ENCODE measurements around the gene COX4I1. TPM values are rescaled to one million over a fixed set of nuclear protein-coding genes. Genes with fewer than 3 reads are reported as not detected.

The COX4I1 gene
- total and polyA plus RNA-seq, 5 experiments from 2014 or later, result 750 to 1,344 (median 1,212) TPM

DNA sequence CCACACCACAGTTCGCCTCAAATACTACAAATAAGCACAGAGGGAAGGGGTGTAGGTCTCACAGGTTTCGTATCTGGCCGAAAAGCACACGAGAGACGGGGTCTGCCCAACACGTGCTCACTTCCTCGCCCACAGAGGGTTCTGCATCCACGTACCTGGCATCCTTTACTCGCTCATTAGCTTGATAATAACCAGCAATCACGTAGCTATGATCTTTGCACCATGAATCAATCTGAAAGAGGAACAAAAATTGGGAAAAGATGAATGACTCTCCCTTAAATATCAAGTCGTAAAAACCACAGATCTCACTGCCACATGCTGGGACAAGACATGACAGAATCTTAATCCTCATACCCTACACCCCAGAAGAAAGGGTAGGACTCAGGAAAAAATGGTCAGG lies 10.7 kb upstream of the COX4I1 start:
- ATAC-seq (no peak), DNase-seq (no peak)
- Mint-ChIP-seq H3K36me3 (peaks cover 6 to 68% (median 26%) of the 10 kb centered on the region in 3 donors), H3K4me3 (peak overlapping the region in 4 of 10 donors; percentile 7 to 73 (median 41)), H3K4me1 (peaks cover 37 to 63% (median 50%) of the 10 kb centered on the region in 4 donors), H3K27me3 (no peaks in the 10 kb centered on the region), H3K27ac (peak overlapping the region in 8 of 10 donors; percentile 41 to 86 (median 82)), H3K9me3 (peaks cover 0 to 5% (median 0%) of the 10 kb centered on the region in 9 donors)
- POLR2A ChIA-PET, result interaction anchor here (3.0 to 3.1 kb wide), 2 partner anchors 9 to 12 kb away, joined by 8 to 19 read pairs; no protein-coding TSS in a partner anchor

DNA sequence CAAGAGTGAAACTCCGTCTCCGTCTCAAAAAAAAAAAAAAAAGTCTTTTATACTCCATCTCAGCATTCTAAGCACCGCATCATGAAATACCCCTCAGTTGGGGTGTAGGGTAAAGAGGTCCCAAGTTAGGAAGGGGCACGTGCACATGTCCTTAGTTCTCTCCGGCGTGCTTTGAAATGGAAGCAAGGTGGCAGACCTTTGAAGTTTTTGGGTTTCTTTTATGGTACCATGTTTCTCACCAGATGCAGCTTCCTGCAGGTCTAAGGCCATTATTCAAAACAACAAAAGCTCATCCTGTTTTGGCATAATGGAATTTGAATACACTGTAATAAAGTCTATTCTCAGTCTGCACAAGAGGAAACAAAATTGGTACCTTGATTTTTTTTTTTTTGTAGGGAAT lies 9.7 kb upstream of the COX4I1 start:
- H3K4me1 Mint-ChIP-seq, result peaks cover 39 to 70% (median 54%) of the 10 kb centered on the region in 4 donors
- H3K4me3 Mint-ChIP-seq, result peak overlapping the region; percentile 38 to 77 (median 62)
- DNase-seq (peak in 4 of 10 donors; percentile 11 to 54 (median 28)), ATAC-seq (peak; percentile 87 to 88)
- H3K36me3 Mint-ChIP-seq, result peaks cover 6 to 74% (median 26%) of the 10 kb centered on the region in 3 donors
- POLR2A ChIA-PET, result interaction anchor here (0.5 to 3.1 kb wide), 8 partner anchors 8 to 732 kb away, joined by 3 to 19 read pairs (median 4); partner anchors contain the start of gene C16orf74
- H3K27ac Mint-ChIP-seq, result peak overlapping the region; percentile 45 to 94 (median 82)
- no peaks in the 10 kb centered on the region for H3K27me3 Mint-ChIP-seq
- H3K9me3 Mint-ChIP-seq, result peaks cover 0 to 5% (median 0%) of the 10 kb centered on the region in 9 donors

DNA sequence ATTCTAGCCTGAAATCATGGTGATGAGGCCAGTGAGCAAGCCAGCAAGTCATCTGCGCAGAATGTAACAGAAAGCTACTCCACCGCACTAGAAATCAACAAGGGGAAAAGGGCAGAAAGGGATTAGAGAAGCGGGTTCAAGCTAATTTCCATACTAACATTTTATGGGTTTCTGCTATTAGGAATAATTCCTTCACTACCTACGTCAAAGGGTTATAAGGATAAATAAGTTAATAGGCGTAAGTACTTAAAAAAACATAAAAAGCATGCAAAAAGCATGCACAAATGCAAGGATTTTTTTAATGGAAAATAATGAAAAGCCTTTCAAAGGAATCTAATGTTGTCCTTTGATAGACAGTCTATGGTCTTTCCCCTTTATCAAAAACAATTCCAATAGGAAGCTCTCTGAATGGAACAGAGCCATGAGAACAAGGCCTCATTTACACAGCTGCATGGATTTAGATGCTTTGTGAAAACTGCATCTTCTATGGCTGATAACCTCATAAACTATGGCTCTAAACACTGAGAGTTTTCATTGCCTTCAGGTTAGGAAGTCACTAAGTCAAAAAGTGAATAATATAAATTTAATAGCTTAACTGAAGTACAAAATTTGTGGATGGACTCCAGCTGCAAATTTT lies 5.7 kb upstream of the COX4I1 start:
- no peaks in the 10 kb centered on the region for H3K27me3 Mint-ChIP-seq
- no peak overlapping the region for H3K4me3 Mint-ChIP-seq
- ATAC-seq (no peak), DNase-seq (no peak)
- H3K4me1 Mint-ChIP-seq, result peaks cover 48 to 86% (median 71%) of the 10 kb centered on the region in 4 donors
- H3K27ac Mint-ChIP-seq, result peak overlapping the region in 4 of 10 donors; percentile 30 to 87 (median 68)
- peaks cover 0 to 5% (median 0%) of the 10 kb centered on the region in 9 donors for H3K9me3 Mint-ChIP-seq
- peaks cover 6 to 67% (median 27%) of the 10 kb centered on the region in 3 donors for H3K36me3 Mint-ChIP-seq
- POLR2A ChIA-PET, result no interaction called here

DNA sequence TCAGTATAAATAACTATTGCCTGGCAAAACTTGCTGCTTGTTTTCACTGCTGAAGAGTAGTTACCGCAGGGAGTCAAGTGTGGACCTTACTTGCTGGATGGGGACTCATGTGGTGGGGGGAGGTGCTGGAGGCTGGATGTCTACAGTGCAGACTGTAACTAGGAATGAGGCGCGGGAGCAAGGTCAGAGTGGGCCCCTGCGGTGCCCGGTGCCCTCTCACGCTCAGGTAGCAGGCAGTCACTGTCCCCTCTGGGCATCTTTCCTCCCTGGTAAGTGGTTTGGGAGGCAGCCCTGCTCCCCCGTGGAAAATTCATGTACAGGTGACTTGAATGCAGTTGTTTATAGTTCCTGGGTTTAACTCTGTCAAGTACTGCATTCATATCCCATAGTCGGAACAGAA lies 4.8 kb upstream of the COX4I1 start:
- peaks cover 6 to 64% (median 22%) of the 10 kb centered on the region in 3 donors for H3K36me3 Mint-ChIP-seq
- no peak overlapping the region for H3K4me3 Mint-ChIP-seq
- peaks cover 44 to 77% (median 64%) of the 10 kb centered on the region in 4 donors for H3K4me1 Mint-ChIP-seq
- peak overlapping the region in 2 of 10 donors; percentile 22 to 78 for H3K27ac Mint-ChIP-seq
- POLR2A ChIA-PET, result no interaction called here
- no peaks in the 10 kb centered on the region for H3K27me3 Mint-ChIP-seq
- DNase-seq, result no peak
- no peak for ATAC-seq
- H3K9me3 Mint-ChIP-seq, result peaks cover 0 to 4% (median 0%) of the 10 kb centered on the region in 9 donors

DNA sequence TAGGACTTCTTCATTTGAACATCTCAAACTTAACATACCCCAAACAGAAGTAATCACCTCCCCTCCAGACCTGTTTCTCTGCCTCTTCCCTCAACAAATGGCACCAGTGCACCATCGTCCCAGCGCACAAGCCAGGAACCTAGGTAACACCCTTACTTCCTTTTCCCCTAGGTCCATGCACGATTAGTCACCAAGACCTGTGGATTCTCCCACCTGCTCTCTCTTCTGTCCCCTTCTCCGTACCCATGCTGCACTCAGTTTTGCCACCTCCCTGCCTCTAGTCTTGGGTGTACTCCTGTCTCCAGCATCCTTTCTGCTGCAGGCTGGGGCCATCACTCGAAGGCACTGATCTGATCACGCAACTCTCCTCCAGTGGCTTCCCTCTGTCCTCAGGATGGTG lies 3.3 kb upstream of the COX4I1 start:
- H3K27ac Mint-ChIP-seq, result peak overlapping the region in 6 of 10 donors; percentile 2 to 88 (median 52)
- POLR2A ChIA-PET, result no interaction called here

DNA sequence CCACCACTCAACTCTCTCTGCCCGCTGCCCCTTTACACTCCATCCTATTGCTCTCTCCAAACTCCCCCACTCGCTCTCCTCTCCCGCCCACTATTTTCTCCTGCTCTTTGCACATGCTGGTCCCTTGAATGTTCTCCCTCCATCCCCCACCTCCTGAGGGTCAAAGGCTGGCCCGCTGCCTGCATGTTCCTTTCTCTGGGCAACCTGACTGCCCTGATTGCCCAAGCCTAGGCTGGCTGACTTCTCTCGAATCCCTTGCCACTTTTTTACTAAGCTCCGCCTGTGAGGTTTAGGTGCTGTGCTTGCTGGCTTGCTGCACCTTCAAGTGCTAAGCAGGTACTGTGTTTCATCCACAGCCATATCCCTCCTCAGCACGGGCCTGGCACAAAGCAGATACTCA lies 2.9 kb upstream of the COX4I1 start:
- POLR2A ChIA-PET, result no interaction called here
- H3K4me3 Mint-ChIP-seq, result peak overlapping the region in 8 of 10 donors; percentile 3 to 81 (median 30)
- H3K27ac Mint-ChIP-seq, result peak overlapping the region in 4 of 10 donors; percentile 42 to 88 (median 65)
- H3K36me3 Mint-ChIP-seq, result peaks cover 6 to 62% (median 16%) of the 10 kb centered on the region in 3 donors
- ATAC-seq (no peak), DNase-seq (peak in 1 of 10 donors; percentile 57)
- H3K9me3 Mint-ChIP-seq, result peaks cover 0 to 3% (median 0%) of the 10 kb centered on the region in 9 donors
- peaks cover 39 to 75% (median 63%) of the 10 kb centered on the region in 4 donors for H3K4me1 Mint-ChIP-seq
- no peaks in the 10 kb centered on the region for H3K27me3 Mint-ChIP-seq

More for the DNA sequence above, 3.3 kb upstream of the COX4I1 start:
- ATAC-seq, result no peak
- peaks cover 6 to 62% (median 20%) of the 10 kb centered on the region in 3 donors for H3K36me3 Mint-ChIP-seq
- H3K9me3 Mint-ChIP-seq, result peaks cover 0 to 4% (median 0%) of the 10 kb centered on the region in 9 donors
- DNase-seq, result peak in 1 of 10 donors; percentile 44
- no peaks in the 10 kb centered on the region for H3K27me3 Mint-ChIP-seq
- H3K4me3 Mint-ChIP-seq, result peak overlapping the region in 3 of 10 donors; percentile 24 to 59 (median 40)
- H3K4me1 Mint-ChIP-seq, result peaks cover 40 to 75% (median 63%) of the 10 kb centered on the region in 4 donors

DNA sequence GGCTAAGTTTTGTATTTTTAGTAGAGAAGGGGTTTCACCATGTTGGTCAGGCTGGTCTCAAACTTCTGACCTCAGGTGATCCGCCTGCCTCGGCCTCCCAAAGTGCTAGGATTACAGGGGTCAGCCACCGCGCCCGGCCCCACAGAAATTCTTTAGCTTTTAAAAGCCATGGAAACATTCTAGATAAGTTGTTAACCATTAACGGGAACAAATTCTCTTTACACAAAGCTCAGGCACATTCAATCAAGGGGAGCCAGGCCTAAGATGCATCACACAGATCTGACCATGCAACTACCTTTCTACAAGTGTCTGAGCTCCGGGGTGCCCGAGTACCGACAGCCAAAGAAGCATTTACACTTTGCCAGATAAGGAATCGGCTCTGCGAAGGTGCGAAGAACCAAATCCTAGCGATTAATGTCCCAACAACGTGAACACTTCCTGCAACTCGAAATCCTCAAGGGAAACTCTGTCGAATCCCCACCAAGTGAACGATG lies 1.2 kb upstream of the COX4I1 start:
- peaks cover 3 to 63% (median 17%) of the 10 kb centered on the region in 3 donors for H3K36me3 Mint-ChIP-seq
- H3K27me3 Mint-ChIP-seq, result no peaks in the 10 kb centered on the region
- peaks cover 36 to 75% (median 63%) of the 10 kb centered on the region in 4 donors for H3K4me1 Mint-ChIP-seq
- DNase-seq, result peak in 1 of 10 donors; percentile 8
- no peak for ATAC-seq
- no peaks in the 10 kb centered on the region for H3K9me3 Mint-ChIP-seq
- POLR2A ChIA-PET, result interaction anchor here (0.9 to 1.7 kb wide), 2 partner anchors 9 to 69 kb away, joined by 3 to 8 read pairs; no protein-coding TSS in a partner anchor
- H3K4me3 Mint-ChIP-seq, result peak overlapping the region; percentile 81 to 91 (median 84)
- H3K27ac Mint-ChIP-seq, result peak overlapping the region; percentile 37 to 97 (median 82)

DNA sequence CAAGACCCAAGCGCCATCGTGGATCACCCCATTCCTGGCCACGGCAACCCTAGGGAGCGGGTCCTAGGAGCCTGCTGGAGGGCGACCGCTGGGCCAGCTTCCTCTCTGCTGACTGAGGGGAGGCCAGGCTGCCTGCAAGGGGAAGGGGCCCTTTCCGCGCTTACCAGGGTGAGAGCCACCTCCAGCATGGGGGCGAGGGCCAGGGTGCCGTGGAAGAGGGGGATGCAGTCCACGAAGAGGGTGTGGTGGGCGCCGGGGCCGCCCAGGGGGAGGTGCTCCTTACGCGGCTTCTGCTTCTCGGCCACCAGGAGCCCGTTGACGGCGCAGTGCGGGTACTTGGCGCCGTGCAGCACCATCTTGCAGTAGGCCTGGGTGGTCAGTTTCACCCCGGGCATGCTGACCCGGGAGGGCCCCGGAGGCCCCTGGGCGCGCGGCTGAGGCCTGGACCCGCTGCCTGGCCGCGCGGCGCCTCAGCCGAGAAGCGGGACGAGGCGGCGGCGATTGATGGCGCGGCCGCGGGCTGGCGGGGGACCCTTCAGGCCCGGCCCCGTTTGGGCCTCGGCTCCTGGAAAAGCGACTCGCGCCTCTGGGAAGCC lies 496 bp upstream of the COX4I1 start:
- peaks cover 38 to 80% (median 67%) of the 10 kb centered on the region in 4 donors for H3K4me1 Mint-ChIP-seq
- ATAC-seq (peak; percentile 24 to 39), DNase-seq (peak in 6 of 10 donors; percentile 22 to 61 (median 36))
- POLR2A ChIA-PET, result interaction anchor here (0.9 to 1.7 kb wide), 2 partner anchors 10 to 69 kb away, joined by 3 to 8 read pairs; no protein-coding TSS in a partner anchor
- H3K4me3 Mint-ChIP-seq, result peak overlapping the region; percentile 83 to 94 (median 88)
- H3K9me3 Mint-ChIP-seq, result no peaks in the 10 kb centered on the region
- H3K27me3 Mint-ChIP-seq, result no peaks in the 10 kb centered on the region
- peak overlapping the region in 9 of 10 donors; percentile 90 to 97 (median 94) for H3K27ac Mint-ChIP-seq
- peaks cover 3 to 63% (median 17%) of the 10 kb centered on the region in 3 donors for H3K36me3 Mint-ChIP-seq

DNA sequence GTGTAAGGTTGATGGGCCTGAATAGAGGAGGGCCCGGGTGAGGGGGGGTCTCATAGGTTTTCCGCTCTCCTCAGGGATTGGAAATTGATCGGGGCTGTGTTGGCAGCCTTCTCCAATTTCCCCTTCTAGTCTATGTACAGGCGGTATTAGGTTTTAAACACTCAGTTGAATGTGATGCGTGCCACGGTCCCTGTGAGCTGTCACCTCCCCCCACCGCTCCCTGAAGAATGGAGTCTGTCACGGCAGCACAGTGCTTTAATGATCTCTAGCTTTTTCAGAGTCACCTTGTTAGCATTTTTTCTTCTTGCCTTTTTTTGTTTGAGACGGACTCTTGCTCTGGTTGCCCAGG lies 800 bp downstream of the COX4I1 start:
- Mint-ChIP-seq H3K4me3 (peak overlapping the region; percentile 83 to 92 (median 88)), H3K36me3 (peaks cover 3 to 63% (median 20%) of the 10 kb centered on the region in 3 donors), H3K27ac (peak overlapping the region; percentile 90 to 99 (median 96)), H3K4me1 (peaks cover 38 to 72% (median 63%) of the 10 kb centered on the region in 4 donors), H3K9me3 (no peaks in the 10 kb centered on the region), H3K27me3 (no peaks in the 10 kb centered on the region)
- DNase-seq (peak in 3 of 10 donors; percentile 11 to 67 (median 31)), ATAC-seq (peak; percentile 39 to 57)
- POLR2A ChIA-PET, result interaction anchor here (1.0 to 2.6 kb wide), 2 partner anchors 10 to 147 kb away, joined by 3 to 19 read pairs; no protein-coding TSS in a partner anchor

DNA sequence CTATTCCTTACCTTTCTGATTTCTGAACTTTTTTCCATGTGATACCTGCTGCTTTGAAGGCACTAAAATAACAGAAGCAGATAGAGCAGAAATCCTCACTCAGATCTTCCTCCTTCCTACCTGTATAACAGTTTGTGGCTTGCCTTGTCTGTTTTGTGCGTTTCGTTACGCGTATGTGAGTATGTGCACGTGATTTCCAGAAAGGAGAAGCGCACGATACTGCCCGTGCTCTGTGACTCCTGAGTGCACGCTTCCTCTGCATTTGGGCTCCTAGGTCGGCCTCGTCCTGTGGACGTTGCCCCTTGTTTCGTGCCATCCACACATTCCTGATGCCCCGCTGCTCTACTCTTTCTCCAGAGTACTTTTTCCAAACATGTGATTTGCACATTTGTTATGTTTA lies 4.1 kb downstream of the COX4I1 start:
- Mint-ChIP-seq H3K9me3 (no peaks in the 10 kb centered on the region), H3K4me1 (peaks cover 27 to 46% (median 40%) of the 10 kb centered on the region in 4 donors), H3K27ac (peak overlapping the region in 5 of 10 donors; percentile 14 to 86 (median 58)), H3K4me3 (no peak overlapping the region), H3K36me3 (peaks cover 18 to 65% (median 29%) of the 10 kb centered on the region in 3 donors), H3K27me3 (no peaks in the 10 kb centered on the region)
- POLR2A ChIA-PET, result no interaction called here
- DNase-seq (peak in 1 of 10 donors; percentile 9), ATAC-seq (no peak)

DNA sequence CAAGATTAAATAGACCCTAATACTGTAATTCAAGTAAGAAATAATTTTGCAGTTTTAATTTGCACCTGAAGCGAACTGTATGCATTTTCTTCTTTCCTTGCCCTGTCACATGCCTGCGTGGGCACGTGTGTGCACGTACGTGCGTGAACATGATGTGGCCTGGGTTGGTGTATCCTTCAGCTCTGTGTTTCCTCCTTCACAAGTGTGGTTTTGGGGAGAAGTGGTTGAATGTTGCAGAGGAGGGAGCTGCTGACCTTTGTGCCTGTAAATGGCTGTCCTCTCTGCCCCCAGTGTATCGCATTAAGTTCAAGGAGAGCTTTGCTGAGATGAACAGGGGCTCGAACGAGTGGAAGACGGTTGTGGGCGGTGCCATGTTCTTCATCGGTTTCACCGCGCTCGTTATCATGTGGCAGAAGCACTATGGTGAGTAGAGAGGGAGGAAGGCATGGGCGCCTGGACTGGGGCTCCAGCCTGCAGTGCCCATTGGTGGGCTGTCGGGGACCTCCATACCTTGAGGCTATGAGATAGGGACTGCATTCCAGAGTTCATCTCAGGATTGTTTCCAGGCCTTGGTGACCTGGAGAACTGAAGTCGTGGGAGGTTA lies 6.0 kb downstream of the COX4I1 start:
- Mint-ChIP-seq H3K9me3 (no peaks in the 10 kb centered on the region), H3K36me3 (peaks cover 18 to 66% (median 29%) of the 10 kb centered on the region in 3 donors), H3K27ac (peak overlapping the region in 1 of 10 donors; percentile 33), H3K4me3 (peak overlapping the region in 2 of 10 donors; percentile 28 to 29), H3K4me1 (peaks cover 26 to 38% (median 33%) of the 10 kb centered on the region in 4 donors), H3K27me3 (peaks cover 0 to 4% (median 0%) of the 10 kb centered on the region in 5 donors)
- ATAC-seq (no peak), DNase-seq (peak in 1 of 10 donors; percentile 27)
- POLR2A ChIA-PET, result no interaction called here

DNA sequence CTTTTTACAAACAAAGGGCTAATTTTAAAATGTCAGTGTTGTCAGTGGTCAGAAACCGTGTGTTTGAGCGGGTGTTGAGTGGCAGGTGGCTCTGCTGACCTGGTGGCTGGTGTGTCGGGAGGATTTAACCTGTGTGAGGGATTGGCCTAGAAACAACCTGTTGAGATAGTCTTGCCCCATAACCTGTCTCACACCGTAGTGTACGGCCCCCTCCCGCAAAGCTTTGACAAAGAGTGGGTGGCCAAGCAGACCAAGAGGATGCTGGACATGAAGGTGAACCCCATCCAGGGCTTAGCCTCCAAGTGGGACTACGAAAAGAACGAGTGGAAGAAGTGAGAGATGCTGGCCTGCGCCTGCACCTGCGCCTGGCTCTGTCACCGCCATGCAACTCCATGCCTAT lies 7.0 kb downstream of the COX4I1 start:
- ATAC-seq (no peak), DNase-seq (peak in 1 of 10 donors; percentile 51)
- Mint-ChIP-seq H3K4me1 (peaks cover 20 to 31% (median 23%) of the 10 kb centered on the region in 4 donors), H3K27ac (peak overlapping the region in 1 of 10 donors; percentile 91), H3K4me3 (no peak overlapping the region), H3K9me3 (no peaks in the 10 kb centered on the region), H3K27me3 (peaks cover 0 to 5% (median 2%) of the 10 kb centered on the region in 5 donors), H3K36me3 (peaks cover 15 to 62% (median 29%) of the 10 kb centered on the region in 3 donors)
- POLR2A ChIA-PET, result no interaction called here
